ENCODE results near the gene DOP1B.

Gene DOP1B

GRCh38 chr21:36156339-36156814, 247 bp upstream of the DOP1B start:
- no peak for TF ChIP-seq CTCF (IDR thresholded peaks at IDR 0.05; ENCODE audit: borderline replicate concordance, insufficient read depth, low read depth, low read length)
- H3K4me3 ChIP-seq (ENCODE audit: low read depth, low read length), result peak overlapping the region; percentile 87

- H3K4me3 ChIP-seq (ENCODE audit: low read depth, low read length), result no peak overlapping the region
- no peak for TF ChIP-seq CTCF (IDR thresholded peaks at IDR 0.05; ENCODE audit: borderline replicate concordance, insufficient read depth, low read depth, low read length)
Observed at GRCh38 chr21:36159356-36159921, 2.8 kb downstream of the DOP1B start.

GRCh38 chr21:36160850-36161178, 4.2 kb downstream of the DOP1B start:
- no peak overlapping the region for H3K4me3 ChIP-seq (ENCODE audit: low read depth, low read length)
- no peak for TF ChIP-seq CTCF (IDR thresholded peaks at IDR 0.05; ENCODE audit: borderline replicate concordance, insufficient read depth, low read depth, low read length)

GRCh38 chr21:36162631-36163030, 6.0 kb downstream of the DOP1B start:
- no peak for TF ChIP-seq CTCF (IDR thresholded peaks at IDR 0.05; ENCODE audit: borderline replicate concordance, insufficient read depth, low read depth, low read length)
- no peak overlapping the region for H3K4me3 ChIP-seq (ENCODE audit: low read depth, low read length)

GRCh38 chr21:36163750-36164741, 7.4 kb downstream of the DOP1B start:
- no peak overlapping the region for H3K4me3 ChIP-seq (ENCODE audit: low read depth, low read length)
- TF ChIP-seq CTCF (IDR thresholded peaks at IDR 0.05; ENCODE audit: borderline replicate concordance, insufficient read depth, low read depth, low read length), result no peak

GRCh38 chr21:36165356-36165755, 8.7 kb downstream of the DOP1B start:
- no peak for TF ChIP-seq CTCF (IDR thresholded peaks at IDR 0.05; ENCODE audit: borderline replicate concordance, insufficient read depth, low read depth, low read length)

More at GRCh38 chr21:36165356-36165755, 8.7 kb downstream of the DOP1B start:
- no peak overlapping the region for H3K4me3 ChIP-seq (ENCODE audit: low read depth, low read length)

All from GM12875 (cell line).